GM19193 (cell line): ENCODE measurements around the gene CARD10.

Source experiments
- POLR2A ChIP-seq: IDR thresholded peaks from 4 replicates; pipeline ENCODE4 v1.6.1; 2011; ENCODE audit not compliant: insufficient read depth, insufficient read length; ENCODE audit errors: extremely low read depth

Gene CARD10

DNA sequence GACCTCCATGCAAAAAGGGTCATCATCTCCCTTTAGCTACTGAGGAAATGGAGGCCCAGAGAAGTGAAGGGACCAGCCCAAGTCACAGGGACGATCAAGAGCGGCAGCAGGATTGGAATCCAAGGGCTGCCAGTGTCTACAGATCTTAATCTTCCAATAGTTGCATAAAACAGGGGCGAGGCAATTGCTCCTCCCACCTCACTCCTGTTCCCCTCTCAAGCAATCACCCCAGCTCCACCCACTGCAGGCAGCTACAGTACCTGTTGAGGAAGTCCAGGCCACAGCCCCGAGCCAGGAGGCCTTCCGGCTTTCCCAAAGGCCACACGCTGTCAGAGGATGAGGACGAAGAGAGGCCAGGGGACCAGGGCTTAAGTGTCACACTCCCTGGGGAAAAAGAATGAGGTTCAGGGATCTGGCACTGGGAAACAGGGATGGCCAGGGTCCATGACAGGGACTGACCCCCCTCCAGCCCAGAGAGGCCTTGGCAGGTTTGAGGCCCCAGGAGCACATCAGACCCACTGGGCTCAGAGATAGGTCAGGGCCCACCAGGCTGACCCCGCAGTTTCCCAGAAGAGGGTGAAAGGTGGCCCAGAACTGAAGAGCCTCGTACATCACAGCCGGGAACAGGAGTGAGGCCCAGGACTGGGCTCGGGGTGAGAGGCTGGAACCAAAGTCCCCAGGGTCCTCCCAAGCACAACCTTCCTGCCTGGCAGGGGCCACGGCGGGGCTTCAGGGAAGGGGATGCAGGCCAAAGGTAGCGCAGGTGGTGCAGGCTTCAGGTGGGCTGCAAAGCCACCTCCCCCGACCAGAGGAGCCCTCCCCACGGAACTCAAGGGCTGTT, 16.7 kb downstream of the CARD10 start:
- no peak for TF ChIP-seq POLR2A

GRCh38 chr22:37501610-37502341, 17.4 kb downstream of the CARD10 start:
- no peak for TF ChIP-seq POLR2A

- TF ChIP-seq POLR2A, result no peak
Measured at GRCh38 chr22:37500745-37501609, 18.2 kb downstream of the CARD10 start.

GRCh38 chr22:37499789-37500540, 19.2 kb downstream of the CARD10 start:
- no peak for TF ChIP-seq POLR2A

DNA sequence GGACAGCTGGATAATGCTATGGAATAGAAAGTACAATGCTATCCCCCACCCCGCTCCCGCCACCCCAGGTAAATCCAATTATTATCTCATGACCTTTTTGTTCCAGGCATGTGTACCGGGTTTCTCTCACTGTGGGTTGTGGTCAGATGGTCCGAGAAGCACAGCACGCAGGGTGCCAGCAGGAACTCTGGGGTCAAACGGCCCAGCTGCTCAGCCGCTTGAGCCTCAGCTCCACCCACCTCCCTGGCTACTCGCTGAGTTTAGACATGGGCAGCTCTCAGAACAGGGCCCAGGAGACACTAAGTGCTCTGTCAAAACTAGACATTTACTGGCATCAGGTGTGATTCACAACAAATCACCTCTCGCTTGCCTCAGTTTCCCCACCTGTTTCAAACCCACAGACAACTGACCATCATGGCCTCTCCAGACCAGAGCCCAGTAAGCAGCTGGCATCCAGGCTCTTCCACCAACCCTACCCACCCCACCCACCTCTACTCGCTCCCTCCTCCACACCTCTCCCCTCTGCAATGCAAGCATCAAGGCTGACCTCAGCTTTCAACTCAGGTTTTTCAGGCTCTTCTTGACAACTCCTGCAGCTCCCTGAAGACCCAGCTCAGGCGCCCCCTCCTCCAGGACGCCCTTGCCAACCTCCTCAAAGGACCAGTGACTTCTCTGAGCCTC, 20.0 kb downstream of the CARD10 start:
- no peak for TF ChIP-seq POLR2A

GRCh38 chr22:37498289-37498909, 20.8 kb downstream of the CARD10 start:
- no peak for TF ChIP-seq POLR2A

GRCh38 chr22:37497062-37497599, 22.1 kb downstream of the CARD10 start:
- TF ChIP-seq POLR2A, result no peak

- no peak for TF ChIP-seq POLR2A
Measured at GRCh38 chr22:37496651-37497050, 22.6 kb downstream of the CARD10 start.

GRCh38 chr22:37493979-37494378, 25.2 kb downstream of the CARD10 start:
- TF ChIP-seq POLR2A, result no peak

- no peak for TF ChIP-seq POLR2A
Measured at GRCh38 chr22:37492428-37493344, 26.5 kb downstream of the CARD10 start.

- no peak for TF ChIP-seq POLR2A
Measured at GRCh38 chr22:37491559-37492427, 27.4 kb downstream of the CARD10 start.

DNA sequence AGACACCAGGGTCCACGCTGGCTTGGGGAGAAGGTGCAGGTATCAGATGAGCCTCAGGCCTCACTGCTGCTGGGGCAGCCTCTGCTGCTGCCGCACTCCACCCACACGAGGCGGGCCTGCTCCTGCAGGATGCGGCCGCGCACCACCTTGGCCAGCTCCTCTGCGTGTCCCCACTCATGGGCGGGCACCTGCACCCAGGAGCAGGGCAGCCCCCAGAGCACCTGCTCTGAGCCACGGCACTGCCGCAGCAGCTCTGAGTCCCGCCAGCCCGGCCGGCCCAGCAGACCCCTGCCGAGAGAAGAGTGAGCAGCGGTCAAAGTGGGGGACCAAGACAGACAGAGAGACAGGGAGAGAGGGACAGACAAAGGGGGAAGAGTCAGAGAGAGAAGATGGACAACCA, 28.1 kb downstream of the CARD10 start:
- no peak for TF ChIP-seq POLR2A

- TF ChIP-seq POLR2A, result no peak
Measured at GRCh38 chr22:37489983-37490382, 29.2 kb downstream of the CARD10 start.
